K562 (cell line): ENCODE data around the gene PCCA. TPM values are rescaled to one million over a fixed set of nuclear protein-coding genes. Genes with fewer than 3 reads are reported as not detected.
A peak's percentile ranks its signal among the peaks of the same experiment; 100 is the strongest.

Source experiments
- ATAC-seq: fragments of 200-7000 bp; cut with Tn5 transposase; 3 replicates; pipeline ENCODE4 v1.9.1; 2020; ENCODE audit warnings: moderate library complexity
- BruUV-seq: library from RNA; stranded (reverse); fragments of 400-500 nt; replicated peaks from 2 replicates; lab custom pipeline; 2021; lab: Mats Ljungman, UMichigan
- CTCF ChIA-PET: fragments of 300-600 bp; formaldehyde crosslinking; extraction: SDS; loops from one replicate; lab custom pipeline; 2021; ENCODE audit warnings: low intra/inter-chr PET ratio; lab: Yijun Ruan, JAX
- POLR2A ChIA-PET: fragments of 300-600, 350-650 bp; sonication (Branson Sonifier 250); formaldehyde crosslinking; extraction: SDS; loops from one replicate; lab custom pipeline; 2021; ENCODE audit warnings: antibody characterized with exemption, inconsistent platforms; lab: Yijun Ruan, JAX
- DNase-seq, 4 experiments: peaks; one replicate each; pipeline versions ENCODE4 v3.0.0 to v3.0.0-alpha.2; 2011 to 2018; ENCODE audit warnings: low spot score in 3 of 4, mixed read lengths in 3 of 4; ENCODE audit errors: extremely low read depth in 1 of 4
- FAIRE-seq: peaks from 2 replicates; lab custom pipeline; 2011; peaks lifted over from hg19 to GRCh38; lab: Jason Lieb, UNC
- H2AFZ ChIP-seq: 2 replicates; pipeline ENCODE4 v1.6.0; 2011; ENCODE audit warnings: low read depth, low read length, control low read depth, inconsistent platforms
- H3K27ac ChIP-seq: fragments of 200-600 bp; 3 replicates; pipeline ENCODE4 v1.8.0; 2011; ENCODE audit warnings: low read depth, mild to moderate bottlenecking, control low read depth, inconsistent platforms, low read length, moderate library complexity, mixed read lengths; ENCODE audit errors: extremely low read depth
- H3K27me3 ChIP-seq, 2 experiments: fragments of 300-600 bp in 1 of 2; 2 replicates in 1 of 2; 3 replicates in 1 of 2; pipeline versions ENCODE4 v1.6.0 to v1.8.0; 2011; ENCODE audit warnings: inconsistent platforms in 2 of 2, low read length in 2 of 2, mild to moderate bottlenecking in 1 of 2, mixed read lengths in 1 of 2, moderate library complexity in 1 of 2; ENCODE audit not compliant: control insufficient read depth in 2 of 2, insufficient read depth in 2 of 2
- H3K36me3 ChIP-seq: fragments of 300-600 bp; 3 replicates; pipeline ENCODE4 v1.8.0; 2011; ENCODE audit warnings: mild to moderate bottlenecking, low read length, inconsistent platforms; ENCODE audit not compliant: control insufficient read depth, insufficient read depth
- H3K4me1 ChIP-seq, 2 experiments: fragments of 200-600 bp in 1 of 2; replicated peaks in 1 of 2; 2 replicates in 1 of 2; 3 replicates in 1 of 2; pipeline versions ENCODE4 v1.5.1 to v1.8.0; 2011; ENCODE audit warnings: inconsistent platforms in 2 of 2, low read length in 2 of 2, mild to moderate bottlenecking in 1 of 2, mixed read lengths in 1 of 2, moderate library complexity in 1 of 2; ENCODE audit not compliant: control insufficient read depth in 2 of 2, insufficient read depth in 2 of 2
- H3K4me2 ChIP-seq: 2 replicates; pipeline ENCODE4 v1.6.1; 2011; ENCODE audit warnings: low read length, control low read depth, inconsistent platforms, mixed read lengths; ENCODE audit not compliant: insufficient read depth
- H3K4me3 ChIP-seq: fragments of 200-600 bp; sonication (generic), shearing (Covaris generic); 2 replicates; pipeline ENCODE4 v1.5.1; 2016; ENCODE audit warnings: control low read depth, inconsistent platforms
- H3K79me2 ChIP-seq: fragments of 200-600 bp; 3 replicates; pipeline ENCODE4 v1.8.0; 2011; ENCODE audit warnings: low read length, inconsistent platforms; ENCODE audit not compliant: control insufficient read depth, insufficient read depth
- H3K9ac ChIP-seq, 2 experiments: 2 replicates each; pipeline versions ENCODE4 v1.6.0 to v1.6.1; 2011; ENCODE audit warnings: low read depth in 2 of 2, low read length in 2 of 2, control low read depth in 1 of 2, inconsistent platforms in 1 of 2, mild to moderate bottlenecking in 1 of 2, mixed read lengths in 1 of 2; ENCODE audit not compliant: insufficient read depth in 1 of 2
- H3K9me1 ChIP-seq: one replicate; pipeline ENCODE4 v1.6.0; 2011; ENCODE audit warnings: inconsistent platforms, mild to moderate bottlenecking, low read length, moderate library complexity; ENCODE audit not compliant: control insufficient read depth, insufficient read depth
- H3K9me3 ChIP-seq: replicated peaks from 2 replicates; pipeline ENCODE4 v1.5.1; 2011; ENCODE audit warnings: low read depth, low read length, inconsistent platforms; ENCODE audit not compliant: control insufficient read depth, insufficient read depth
- H4K20me1 ChIP-seq: replicated peaks from 2 replicates; pipeline ENCODE4 v1.6.1; 2011; ENCODE audit warnings: low read length, inconsistent platforms, mixed read lengths; ENCODE audit not compliant: control insufficient read depth, insufficient read depth
- ARID3A ChIP-seq: IDR thresholded peaks from 2 replicates; pipeline ENCODE4 v1.6.1; 2012; ENCODE audit warnings: low read depth, low read length, improper control_type of control experiment, borderline replicate concordance
- EGR1 ChIP-seq: fragments of 450-650 bp; conservative IDR thresholded peaks from 2 replicates; pipeline ENCODE4 v1.6.1; 2017; ENCODE audit warnings: mild to moderate bottlenecking
- ELK3 ChIP-seq: fragments of 450-650 bp; formaldehyde crosslinking; IDR thresholded peaks from 2 replicates; pipeline ENCODE4 v1.4.0; 2020; ENCODE audit warnings: mild to moderate bottlenecking
- EZH2 ChIP-seq: IDR thresholded peaks from 2 replicates; pipeline ENCODE4 v1.6.1; 2012; ENCODE audit warnings: low read depth, mild to moderate bottlenecking, inconsistent platforms, low read length, borderline replicate concordance
- HNRNPK ChIP-seq: fragments of 200-400 bp; formaldehyde crosslinking; IDR thresholded peaks from one replicate; pipeline ENCODE4 v1.6.1; 2018; ENCODE audit warnings: mild to moderate bottlenecking, low read depth, low read length; ENCODE audit not compliant: poor library complexity, severe bottlenecking
- LEF1 ChIP-seq: fragments of 450-650 bp; IDR thresholded peaks from 2 replicates; pipeline ENCODE4 v1.6.1; 2016; ENCODE audit warnings: mild to moderate bottlenecking
- RBM22 ChIP-seq: fragments of 200-400 bp; formaldehyde crosslinking; IDR thresholded peaks from 2 replicates; pipeline ENCODE4 v1.6.1; 2018; ENCODE audit warnings: low read length, low read depth; ENCODE audit not compliant: poor library complexity, severe bottlenecking
- SAP30 ChIP-seq: fragments of 200-600 bp; sonication (generic); IDR thresholded peaks from 2 replicates; pipeline ENCODE4 v1.6.1; 2012; ENCODE audit warnings: borderline replicate concordance, low read depth, mild to moderate bottlenecking, moderate library complexity, low read length, control low read depth, inconsistent platforms; ENCODE audit not compliant: insufficient read depth, poor library complexity, severe bottlenecking
- SIN3A ChIP-seq, 2 experiments: fragments of 150-350 bp in 1 of 2; IDR thresholded peaks; 2 replicates each; pipeline ENCODE4 v1.6.1; 2011 to 2016; ENCODE audit warnings: borderline replicate concordance in 2 of 2, low read depth in 2 of 2, low read length in 2 of 2, mild to moderate bottlenecking in 2 of 2, moderate library complexity in 2 of 2; ENCODE audit not compliant: control insufficient read depth in 1 of 2
- SMC3 ChIP-seq: conservative IDR thresholded peaks from 2 replicates; pipeline ENCODE4 v1.6.1; 2011; ENCODE audit warnings: low read depth, low read length, improper control_type of control experiment; ENCODE audit not compliant: insufficient read depth
- ZNF282 ChIP-seq: sonication (generic); formaldehyde crosslinking; IDR thresholded peaks from 2 replicates; pipeline ENCODE4 v1.8.1; 2023; ENCODE audit warnings: missing genetic modification reagents
- ZNF507 ChIP-seq: conservative IDR thresholded peaks from 2 replicates; pipeline ENCODE4 v1.6.1; 2017; ENCODE audit warnings: missing genetic modification characterization, missing compliant biosample characterization
- ZNF740 ChIP-seq, 3 experiments: fragments of 200-800 bp in 1 of 3; sonication (Bioruptor generic) in 1 of 3; sonication (generic) in 1 of 3; formaldehyde crosslinking in 1 of 3; IDR thresholded peaks; 2 replicates each; pipeline versions ENCODE4 v1.6.1 to v1.8.0; 2016 to 2022; ENCODE audit warnings: mild to moderate bottlenecking in 2 of 3, missing compliant biosample characterization in 2 of 3, missing genetic modification characterization in 2 of 3, missing genetic modification reagents in 1 of 3
- ZNF77 ChIP-seq: fragments of 250-450 bp; sonication (Bioruptor Pico); IDR thresholded peaks from 2 replicates; pipeline ENCODE4 v1.5.0; 2020
- WGBS: fragments of 100-300 bp; shearing (Covaris generic); methylation state at CpG from one replicate; pipeline ENCODE4 v1.1.6; 2016; ENCODE audit warnings: low coverage, mixed read lengths; ENCODE audit not compliant: insufficient coverage; ENCODE audit errors: missing lambda C conversion rate; 5-methylcytosine and 5-hydroxymethylcytosine counted together
- in situ Hi-C: fragments of 300-500 bp; cut with MboI; formaldehyde crosslinking; loops from 4 replicates; pipeline ENCODE4 v1.15.0; 2018; ENCODE audit warnings: inconsistent platforms, mixed read lengths
- intact Hi-C: fragments of 100-400 bp; cut with micrococcal nuclease; formaldehyde crosslinking; loops from 2 replicates; pipeline ENCODE4 v1.14.2; 2022
- polyA plus RNA-seq, 8 experiments: library from polyadenylated mRNA; depleted of rRNA in 4 of 8; stranded (reverse) in 5 of 8; unstranded in 3 of 8; fragments of >200 nt; fragmentation: Nextera tagmentation in 2 of 8; fragmentation: Illumina TruSeq in 1 of 8; extraction: Ambion mirVana in 2 of 8; extraction: Trizol in 1 of 8; gene quantifications; 2 replicates each; pipeline versions ENCODE4 v1.2.1 to v1.2.3, GENCODE V29; 2011 to 2014; ENCODE audit warnings: inconsistent platforms in 1 of 8, missing spikeins in 1 of 8
- total RNA-seq, 7 experiments: library from RNA; depleted of rRNA in 6 of 7; stranded (reverse); fragments of >200 nt in 6 of 7; fragmentation: Illumina TruSeq in 2 of 7; extraction: Trizol in 2 of 7; gene quantifications; 2 replicates each; pipeline versions ENCODE4 v1.2.1 to v1.2.3, GENCODE V29; 2011 to 2021; ENCODE audit warnings: low replicate concordance in 1 of 7

The PCCA gene
- total and polyA plus RNA-seq, 9 of the 15 experiments (the other 6 are each of a cell fraction or from before 2014, with no cell fraction given), result 5.2 to 14.1 (median 9.7) TPM

- Histone ChIP-seq H3K4me2 (no peak overlapping the region), H3K4me1 (peaks cover 0 to 3% of the 10 kb centered on the region in 2 experiments; a peak in 1 of 5 replicates), H3K27ac (no peak overlapping the region), H3K36me3 (no peaks in the 10 kb centered on the region), H3K79me2 (no peaks in the 10 kb centered on the region), H3K9me3 (no peaks in the 10 kb centered on the region), H3K27me3 (peaks cover 0 to 5% of the 10 kb centered on the region in 2 experiments; a peak in 1 of 5 replicates), H4K20me1 (0 out of 2 replicates have a peak, but pooled peaks cover 3% of the 10 kb centered on the region), H2AFZ (no peak overlapping the region), H3K4me3 (no peak overlapping the region), H3K9ac (no peak overlapping the region), H3K9me1 (no peaks in the 10 kb centered on the region)
- WGBS, result under 1% methylated on average over 8 of the region's 8 CpGs
- intact Hi-C loops (loop anchor here (1.0 kb wide), 1 partner anchor 642 kb away; no protein-coding TSS in a partner anchor), in situ Hi-C loops (loop anchor here (25.0 kb wide), 1 partner anchor 880 kb away; no protein-coding TSS in a partner anchor)
- POLR2A ChIA-PET, result no interaction called here
- DNase-seq (peak in 3 of 4 experiments; percentile 10 to 15 (median 14)), FAIRE-seq (no peak), ATAC-seq (peak; percentile 61)
- CTCF ChIA-PET, result no interaction called here
- BruUV-seq, result no TSS peak
- no peak for TF ChIP-seq ZNF740 (CRISPR knock-in tag; IDR thresholded peaks at IDR 0.05)
- no peak for TF ChIP-seq ZNF740 (tag; IDR thresholded peaks at IDR 0.05)
- TF ChIP-seq ZNF282 (CRISPR knock-in tag), result no peak
- no peak for TF ChIP-seq LEF1
- TF ChIP-seq RBM22, result no peak
- TF ChIP-seq HNRNPK, result no peak
- TF ChIP-seq SAP30, result no peak
- TF ChIP-seq SMC3, result peak; percentile 32; the same call in 1 of the 2 replicates
- TF ChIP-seq ZNF77 (CRISPR knock-in tag), result no peak
- no peak for TF ChIP-seq ZNF507
- TF ChIP-seq SIN3A (IDR thresholded peaks at IDR 0.05; ENCODE audit: borderline replicate concordance in 2 of 2, control insufficient read depth in 1 of 2, low read depth in 2 of 2, low read length in 2 of 2), result no peak
- no peak for TF ChIP-seq ARID3A
- TF ChIP-seq ELK3 (CRISPR knock-in tag), result no peak
- TF ChIP-seq EGR1, result no peak
- no peak for TF ChIP-seq EZH2
Measured at GRCh38 chr13:100542826-100543156, 453.9 kb downstream of the PCCA start.
